Trophoblast cell (in vitro differentiated cells and primary cell): ENCODE measurements around the gene LIPA.
"Not testable (repeated sequence)": the region's sequence is repeated elsewhere in the genome, so short reads cannot be mapped to it uniquely, and the experiment has no call there.

Experiments
- DNase-seq, 2 donors: peaks; one replicate each; pipeline ENCODE4 v3.0.0-alpha.2; 2016
- H2AFZ ChIP-seq: 2 replicates; pipeline ENCODE4 v1.6.1; 2013; ENCODE audit warnings: low read length, moderate library complexity, mild to moderate bottlenecking; ENCODE audit not compliant: insufficient read depth, poor library complexity
- H2AK5ac ChIP-seq: 2 replicates; pipeline ENCODE4 v1.6.1; 2013; ENCODE audit warnings: mild to moderate bottlenecking, low read length
- H2BK120ac ChIP-seq: 2 replicates; pipeline ENCODE4 v1.6.1; 2013; ENCODE audit warnings: low read length, mild to moderate bottlenecking, moderate library complexity; ENCODE audit not compliant: insufficient read depth, poor library complexity
- H2BK12ac ChIP-seq: 2 replicates; pipeline ENCODE4 v1.6.1; 2013; ENCODE audit warnings: mild to moderate bottlenecking, low read length, moderate library complexity
- H2BK5ac ChIP-seq: 2 replicates; pipeline ENCODE4 v1.6.1; 2013; ENCODE audit warnings: low read length, low read depth, moderate library complexity, mild to moderate bottlenecking; ENCODE audit not compliant: poor library complexity
- H3K14ac ChIP-seq: 2 replicates; pipeline ENCODE4 v1.6.1; 2013; ENCODE audit warnings: mild to moderate bottlenecking, low read length
- H3K18ac ChIP-seq: 2 replicates; pipeline ENCODE4 v1.6.1; 2013; ENCODE audit warnings: mild to moderate bottlenecking, low read length
- H3K23ac ChIP-seq: 2 replicates; pipeline ENCODE4 v1.6.1; 2013; ENCODE audit warnings: low read length
- H3K27ac ChIP-seq: 2 replicates; pipeline ENCODE4 v1.5.1; 2013; ENCODE audit warnings: low read depth, mild to moderate bottlenecking, inconsistent platforms, low read length, moderate library complexity
- H3K27me3 ChIP-seq: 2 replicates; pipeline ENCODE4 v1.6.1; 2013; ENCODE audit warnings: inconsistent platforms, mild to moderate bottlenecking, low read length, moderate library complexity; ENCODE audit not compliant: insufficient read depth
- H3K36me3 ChIP-seq, 2 experiments: 1 replicate in 1 of 2; 2 replicates in 1 of 2; pipeline ENCODE4 v1.6.1; 2013; ENCODE audit warnings: low read length in 2 of 2, mild to moderate bottlenecking in 2 of 2, moderate library complexity in 1 of 2; ENCODE audit not compliant: insufficient read depth in 2 of 2, control insufficient read depth in 1 of 2
- H3K4ac ChIP-seq: 2 replicates; pipeline ENCODE4 v1.6.1; 2013; ENCODE audit warnings: low read depth, mild to moderate bottlenecking, low read length, moderate library complexity
- H3K4me1 ChIP-seq, 2 experiments: 1 replicate in 1 of 2; 2 replicates in 1 of 2; pipeline ENCODE4 v1.6.1; 2013; ENCODE audit warnings: low read length in 2 of 2, mild to moderate bottlenecking in 2 of 2, moderate library complexity in 1 of 2; ENCODE audit not compliant: insufficient read depth in 2 of 2, control insufficient read depth in 1 of 2
- H3K4me2 ChIP-seq: 2 replicates; pipeline ENCODE4 v1.6.1; 2013; ENCODE audit warnings: inconsistent platforms, mild to moderate bottlenecking, low read length, moderate library complexity
- H3K4me3 ChIP-seq: 2 replicates; pipeline ENCODE4 v1.5.1; 2013; ENCODE audit warnings: mild to moderate bottlenecking, low read depth, low read length, inconsistent platforms
- H3K79me1 ChIP-seq: one replicate; pipeline ENCODE4 v1.6.1; 2013; ENCODE audit warnings: low read length
- H3K79me2 ChIP-seq: 2 replicates; pipeline ENCODE4 v1.6.1; 2013; ENCODE audit warnings: low read length, mild to moderate bottlenecking; ENCODE audit not compliant: control insufficient read depth, insufficient read depth, poor library complexity
- H3K9ac ChIP-seq: 2 replicates; pipeline ENCODE4 v1.6.1; 2013; ENCODE audit warnings: mild to moderate bottlenecking, low read length
- H3K9me3 ChIP-seq: 2 replicates; pipeline ENCODE4 v1.6.1; 2013; ENCODE audit warnings: low read depth, mild to moderate bottlenecking, control low read depth, inconsistent platforms, low read length; ENCODE audit not compliant: insufficient read depth
- H4K12ac ChIP-seq: 2 replicates; pipeline ENCODE4 v1.6.1; 2013; ENCODE audit warnings: low read depth, mild to moderate bottlenecking, low read length, moderate library complexity
- H4K8ac ChIP-seq: 2 replicates; pipeline ENCODE4 v1.6.1; 2013; ENCODE audit warnings: low read depth, mild to moderate bottlenecking, low read length, moderate library complexity
- H4K91ac ChIP-seq: one replicate; pipeline ENCODE4 v1.6.1; 2013; ENCODE audit warnings: low read depth, mild to moderate bottlenecking, low read length, moderate library complexity
- WGBS: extraction: QIAGEN DNeasy Blood & Tissue Kit; methylation state at CpG from one replicate; pipeline ENCODE4 v1.1.7; 2013; ENCODE audit warnings: missing lambda C conversion rate; ENCODE audit not compliant: insufficient read length, insufficient coverage; ENCODE audit errors: extremely low coverage; 5-methylcytosine and 5-hydroxymethylcytosine counted together

Gene LIPA

GRCh38 chr10:89247623-89248022 lies 4.0 kb downstream of the LIPA start:
- H3K27ac ChIP-seq, H3K18ac ChIP-seq, H3K36me3 ChIP-seq, H3K79me2 ChIP-seq, H4K91ac ChIP-seq, H2AFZ ChIP-seq, H3K4me3 ChIP-seq, H3K9ac ChIP-seq, H4K8ac ChIP-seq, H3K4ac ChIP-seq, H3K23ac ChIP-seq, H4K12ac ChIP-seq, H3K4me2 ChIP-seq, H2BK5ac ChIP-seq, H3K9me3 ChIP-seq, H3K79me1 ChIP-seq, H2BK120ac ChIP-seq, H3K4me1 ChIP-seq, H3K14ac ChIP-seq, H2BK12ac ChIP-seq, DNase-seq, H3K27me3 ChIP-seq, H2AK5ac ChIP-seq: not testable (repeated sequence)
- no CpG with 5 or more reads among the region's 2 CpGs for WGBS

- Histone ChIP-seq H3K79me2 (no peaks in the 10 kb centered on the region), H3K23ac (no peak overlapping the region), H3K27ac (no peak overlapping the region), H2BK120ac (no peak overlapping the region), H4K12ac (no peak overlapping the region), H3K79me1 (peaks cover 4% of the 10 kb centered on the region), H3K4me2 (no peak overlapping the region), H3K27me3 (no peaks in the 10 kb centered on the region), H3K4me1 (peaks cover 3 to 6% of the 10 kb centered on the region in 2 experiments), H3K4ac (no peak overlapping the region), H4K8ac (no peak overlapping the region), H2BK5ac (no peak overlapping the region), H2AK5ac (no peak overlapping the region), H3K18ac (no peak overlapping the region), H3K9ac (no peak overlapping the region), H3K9me3 (no peaks in the 10 kb centered on the region), H3K14ac (no peak overlapping the region), H2BK12ac (no peak overlapping the region), H3K36me3 (no peaks in the 10 kb centered on the region), H2AFZ (no peak overlapping the region), H3K4me3 (no peak overlapping the region), H4K91ac (no peak overlapping the region)
- DNase-seq = no peak
- WGBS = no CpG with 5 or more reads among the region's 4 CpGs
Measured at GRCh38 chr10:89245802-89246201, 5.8 kb downstream of the LIPA start.

DNA sequence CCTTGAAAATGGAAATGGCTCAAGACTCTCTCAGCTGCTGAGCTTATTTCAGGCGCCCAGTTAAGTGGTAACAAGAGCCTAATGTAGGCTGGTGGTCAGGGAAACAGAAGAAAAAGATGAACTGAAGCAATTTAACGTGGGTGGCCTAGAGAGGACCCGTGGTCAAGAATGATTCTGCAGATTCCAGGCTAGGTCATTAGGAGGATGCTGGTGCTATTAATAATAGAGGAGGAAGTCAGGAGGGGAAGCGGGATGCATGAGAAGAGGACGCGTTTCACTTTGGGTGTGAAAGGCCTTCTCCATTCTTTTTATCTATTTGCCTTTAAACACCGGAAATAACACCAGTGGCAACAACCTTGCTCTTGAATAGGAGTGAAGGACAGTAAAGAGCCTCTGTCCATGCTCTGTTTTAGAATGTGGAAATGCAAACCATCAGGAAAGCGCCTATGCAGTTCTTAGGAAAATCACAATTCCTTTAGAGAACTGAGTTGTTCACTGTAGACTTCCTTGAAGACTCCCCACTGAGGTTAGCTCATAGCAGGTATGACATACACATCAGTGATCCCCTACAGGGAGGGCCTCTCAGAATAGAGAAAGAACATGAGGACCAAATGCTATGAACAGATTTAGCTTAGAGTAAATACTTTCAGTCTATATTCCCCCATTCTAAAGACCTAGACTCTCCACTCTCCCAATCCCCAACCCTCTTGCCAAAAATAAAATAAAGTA lies 8.6 kb downstream of the LIPA start:
- Histone ChIP-seq H3K36me3 (no peaks in the 10 kb centered on the region), H3K4me1 (peaks cover 3 to 9% of the 10 kb centered on the region in 2 experiments), H3K18ac (no peak overlapping the region), H4K8ac (no peak overlapping the region), H3K27me3 (no peaks in the 10 kb centered on the region), H3K79me2 (no peaks in the 10 kb centered on the region), H2AFZ (no peak overlapping the region), H2BK12ac (no peak overlapping the region), H2BK120ac (no peak overlapping the region), H3K9ac (no peak overlapping the region), H2BK5ac (no peak overlapping the region), H3K4me2 (no peak overlapping the region), H3K4ac (no peak overlapping the region), H3K4me3 (no peak overlapping the region), H3K79me1 (peaks cover 4% of the 10 kb centered on the region), H4K91ac (no peak overlapping the region), H2AK5ac (no peak overlapping the region), H3K9me3 (no peaks in the 10 kb centered on the region), H3K23ac (no peak overlapping the region), H4K12ac (no peak overlapping the region), H3K14ac (no peak overlapping the region), H3K27ac (no peak overlapping the region)
- no CpG with 5 or more reads among the region's 8 CpGs for WGBS
- peak in 1 of 2 donors; percentile 17 for DNase-seq

DNA sequence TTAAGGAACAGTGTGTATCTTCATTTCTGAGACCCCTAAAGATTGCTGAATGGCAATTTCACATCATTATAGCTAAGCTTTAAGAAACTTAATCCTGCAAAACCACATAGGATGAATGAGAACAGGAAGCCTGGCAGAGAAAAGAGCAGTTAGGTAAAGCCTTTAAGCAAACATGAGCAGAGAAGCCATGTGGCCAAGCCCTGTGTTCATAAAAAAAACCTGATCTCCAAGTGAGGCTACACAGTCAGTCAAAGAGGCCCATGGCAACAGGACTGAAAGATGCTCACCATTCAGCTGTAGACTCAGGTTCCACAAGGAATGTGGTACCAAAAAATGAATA lies 9.3 kb downstream of the LIPA start:
- H4K8ac ChIP-seq = no peak overlapping the region
- H4K91ac ChIP-seq = no peak overlapping the region
- peak overlapping the region; percentile 55 for H3K27ac ChIP-seq
- H4K12ac ChIP-seq = no peak overlapping the region
- peak in 1 of 2 donors; percentile 5 for DNase-seq
- H3K4me2 ChIP-seq = no peak overlapping the region
- H2BK12ac ChIP-seq = no peak overlapping the region
- no peaks in the 10 kb centered on the region for H3K79me2 ChIP-seq
- no peaks in the 10 kb centered on the region for H3K27me3 ChIP-seq
- H2AFZ ChIP-seq = no peak overlapping the region
- no peak overlapping the region for H3K9ac ChIP-seq
- no peak overlapping the region for H3K14ac ChIP-seq
- H3K4me1 ChIP-seq = peaks cover 3 to 9% of the 10 kb centered on the region in 2 experiments
- H2BK120ac ChIP-seq = no peak overlapping the region
- H2AK5ac ChIP-seq = no peak overlapping the region
- H3K23ac ChIP-seq = no peak overlapping the region
- H3K9me3 ChIP-seq = no peaks in the 10 kb centered on the region
- H3K79me1 ChIP-seq = peaks cover 4% of the 10 kb centered on the region
- H3K36me3 ChIP-seq = no peaks in the 10 kb centered on the region
- no peak overlapping the region for H3K4me3 ChIP-seq
- no peak overlapping the region for H3K4ac ChIP-seq
- H3K18ac ChIP-seq = no peak overlapping the region
- H2BK5ac ChIP-seq = no peak overlapping the region
